Measurements from ENCODE around the gene ERBB3.

Gene ERBB3

GRCh38 chr12:56126732-56127239 is 46.8 kb downstream of the ERBB3 start:
- Histone ChIP-seq H3K27me3 (ENCODE audit: low read depth, low read length) (no peaks in the 10 kb centered on the region), H3K4me1 (ENCODE audit: control insufficient read depth in 1 of 2, insufficient read depth in 2 of 2, low read length in 2 of 2) (peaks cover 18 to 55% of the 10 kb centered on the region in 2 donors), H3K9me3 (ENCODE audit: control insufficient read depth in 1 of 2, low read length in 2 of 2) (no peaks in the 10 kb centered on the region), H3K27ac (ENCODE audit: low read length) (peak overlapping the region; percentile 94), H3K36me3 (ENCODE audit: control insufficient read depth in 1 of 2, insufficient read depth in 2 of 2, low read length in 2 of 2) (peaks cover 11 to 24% of the 10 kb centered on the region in 2 donors), H3K4me3 (ENCODE audit: low read depth in 1 of 2, low read length in 2 of 2) (peak overlapping the region; percentile 92 to 94)

- Histone ChIP-seq H3K9me3 (ENCODE audit: control insufficient read depth in 1 of 2, low read length in 2 of 2) (no peaks in the 10 kb centered on the region), H3K4me1 (ENCODE audit: control insufficient read depth in 1 of 2, insufficient read depth in 2 of 2, low read length in 2 of 2) (peaks cover 18 to 48% of the 10 kb centered on the region in 2 donors), H3K27me3 (ENCODE audit: low read depth, low read length) (no peaks in the 10 kb centered on the region), H3K4me3 (ENCODE audit: low read depth in 1 of 2, low read length in 2 of 2) (peak overlapping the region; percentile 92 to 94), H3K36me3 (ENCODE audit: control insufficient read depth in 1 of 2, insufficient read depth in 2 of 2, low read length in 2 of 2) (peaks cover 17 to 26% of the 10 kb centered on the region in 2 donors), H3K27ac (ENCODE audit: low read length) (peak overlapping the region; percentile 94)
These were observed 47.5 kb downstream of the ERBB3 start for GRCh38 chr12:56127485-56127887.

GRCh38 chr12:56127888-56128669 is 48.1 kb downstream of the ERBB3 start, which contains the start of gene ESYT1:
ESYT1 (plus strand) TSS chr12:56128267; CDS start chr12:56128320, 53 bp downstream.
- H3K4me1 ChIP-seq (ENCODE audit: control insufficient read depth in 1 of 2, insufficient read depth in 2 of 2, low read length in 2 of 2) = peaks cover 18 to 42% of the 10 kb centered on the region in 2 donors
- no peaks in the 10 kb centered on the region for H3K9me3 ChIP-seq (ENCODE audit: control insufficient read depth in 1 of 2, low read length in 2 of 2)
- peaks cover 19 to 29% of the 10 kb centered on the region in 2 donors for H3K36me3 ChIP-seq (ENCODE audit: control insufficient read depth in 1 of 2, insufficient read depth in 2 of 2, low read length in 2 of 2)
- H3K27ac ChIP-seq (ENCODE audit: low read length) = peak within 1 kb of the TSS; percentile 94
- H3K4me3 ChIP-seq (ENCODE audit: low read depth in 1 of 2, low read length in 2 of 2) = peak within 1 kb of the TSS; percentile 92 to 94
- no peaks in the 10 kb centered on the region for H3K27me3 ChIP-seq (ENCODE audit: low read depth, low read length)

- peak overlapping the region; percentile 76 for H3K27ac ChIP-seq (ENCODE audit: low read length)
- peak overlapping the region; percentile 92 to 94 for H3K4me3 ChIP-seq (ENCODE audit: low read depth in 1 of 2, low read length in 2 of 2)
- no peaks in the 10 kb centered on the region for H3K9me3 ChIP-seq (ENCODE audit: control insufficient read depth in 1 of 2, low read length in 2 of 2)
- peaks cover 18 to 41% of the 10 kb centered on the region in 2 donors for H3K4me1 ChIP-seq (ENCODE audit: control insufficient read depth in 1 of 2, insufficient read depth in 2 of 2, low read length in 2 of 2)
- H3K27me3 ChIP-seq (ENCODE audit: low read depth, low read length) = no peaks in the 10 kb centered on the region
- H3K36me3 ChIP-seq (ENCODE audit: control insufficient read depth in 1 of 2, insufficient read depth in 2 of 2, low read length in 2 of 2) = peaks cover 25 to 32% of the 10 kb centered on the region in 2 donors
These were observed 48.8 kb downstream of the ERBB3 start for GRCh38 chr12:56128670-56129205.

GRCh38 chr12:56129206-56129941 is 49.4 kb downstream of the ERBB3 start:
- Histone ChIP-seq H3K9me3 (ENCODE audit: control insufficient read depth in 1 of 2, low read length in 2 of 2) (no peaks in the 10 kb centered on the region), H3K27ac (ENCODE audit: low read length) (peak overlapping the region; percentile 76), H3K27me3 (ENCODE audit: low read depth, low read length) (no peaks in the 10 kb centered on the region), H3K36me3 (ENCODE audit: control insufficient read depth in 1 of 2, insufficient read depth in 2 of 2, low read length in 2 of 2) (peaks cover 32 to 37% of the 10 kb centered on the region in 2 donors), H3K4me1 (ENCODE audit: control insufficient read depth in 1 of 2, insufficient read depth in 2 of 2, low read length in 2 of 2) (peaks cover 18 to 41% of the 10 kb centered on the region in 2 donors), H3K4me3 (ENCODE audit: low read depth in 1 of 2, low read length in 2 of 2) (peak overlapping the region; percentile 92 to 94)

- no peaks in the 10 kb centered on the region for H3K27me3 ChIP-seq (ENCODE audit: low read depth, low read length)
- peak overlapping the region; percentile 60 for H3K27ac ChIP-seq (ENCODE audit: low read length)
- H3K4me1 ChIP-seq (ENCODE audit: control insufficient read depth in 1 of 2, insufficient read depth in 2 of 2, low read length in 2 of 2) = peaks cover 18 to 36% of the 10 kb centered on the region in 2 donors
- peaks cover 37 to 41% of the 10 kb centered on the region in 2 donors for H3K36me3 ChIP-seq (ENCODE audit: control insufficient read depth in 1 of 2, insufficient read depth in 2 of 2, low read length in 2 of 2)
- H3K4me3 ChIP-seq (ENCODE audit: low read depth in 1 of 2, low read length in 2 of 2) = peak overlapping the region; percentile 11 to 94
- H3K9me3 ChIP-seq (ENCODE audit: control insufficient read depth in 1 of 2, low read length in 2 of 2) = no peaks in the 10 kb centered on the region
These were observed 50.1 kb downstream of the ERBB3 start for GRCh38 chr12:56129942-56130495.

- no peaks in the 10 kb centered on the region for H3K27me3 ChIP-seq (ENCODE audit: low read depth, low read length)
- H3K4me1 ChIP-seq (ENCODE audit: control insufficient read depth in 1 of 2, insufficient read depth in 2 of 2, low read length in 2 of 2) = peaks cover 17 to 28% of the 10 kb centered on the region in 2 donors
- H3K9me3 ChIP-seq (ENCODE audit: control insufficient read depth in 1 of 2, low read length in 2 of 2) = no peaks in the 10 kb centered on the region
- H3K36me3 ChIP-seq (ENCODE audit: control insufficient read depth in 1 of 2, insufficient read depth in 2 of 2, low read length in 2 of 2) = peaks cover 39 to 45% of the 10 kb centered on the region in 2 donors
- H3K27ac ChIP-seq (ENCODE audit: low read length) = no peak overlapping the region
- no peak overlapping the region for H3K4me3 ChIP-seq (ENCODE audit: low read depth in 1 of 2, low read length in 2 of 2)
These were observed 50.9 kb downstream of the ERBB3 start for GRCh38 chr12:56130876-56131275.

GRCh38 chr12:56134897-56135296 is 54.9 kb downstream of the ERBB3 start:
- Histone ChIP-seq H3K27ac (ENCODE audit: low read length) (no peak overlapping the region), H3K36me3 (ENCODE audit: control insufficient read depth in 1 of 2, insufficient read depth in 2 of 2, low read length in 2 of 2) (peaks cover 65 to 82% of the 10 kb centered on the region in 2 donors), H3K9me3 (ENCODE audit: control insufficient read depth in 1 of 2, low read length in 2 of 2) (no peaks in the 10 kb centered on the region), H3K27me3 (ENCODE audit: low read depth, low read length) (no peaks in the 10 kb centered on the region), H3K4me3 (ENCODE audit: low read depth in 1 of 2, low read length in 2 of 2) (no peak overlapping the region), H3K4me1 (ENCODE audit: control insufficient read depth in 1 of 2, insufficient read depth in 2 of 2, low read length in 2 of 2) (peaks cover 0 to 5% of the 10 kb centered on the region in 2 donors)

GRCh38 chr12:56137853-56138571 is 58.0 kb downstream of the ERBB3 start:
- Histone ChIP-seq H3K27ac (ENCODE audit: low read length) (no peak overlapping the region), H3K4me3 (ENCODE audit: low read depth in 1 of 2, low read length in 2 of 2) (no peak overlapping the region), H3K4me1 (ENCODE audit: control insufficient read depth in 1 of 2, insufficient read depth in 2 of 2, low read length in 2 of 2) (peaks cover 0 to 6% of the 10 kb centered on the region in 2 donors), H3K9me3 (ENCODE audit: control insufficient read depth in 1 of 2, low read length in 2 of 2) (no peaks in the 10 kb centered on the region), H3K36me3 (ENCODE audit: control insufficient read depth in 1 of 2, insufficient read depth in 2 of 2, low read length in 2 of 2) (peaks cover 65 to 82% of the 10 kb centered on the region in 2 donors), H3K27me3 (ENCODE audit: low read depth, low read length) (no peaks in the 10 kb centered on the region)

- Histone ChIP-seq H3K27me3 (ENCODE audit: low read depth, low read length) (no peaks in the 10 kb centered on the region), H3K4me3 (ENCODE audit: low read depth in 1 of 2, low read length in 2 of 2) (no peak overlapping the region), H3K4me1 (ENCODE audit: control insufficient read depth in 1 of 2, insufficient read depth in 2 of 2, low read length in 2 of 2) (peaks cover 0 to 19% of the 10 kb centered on the region in 2 donors), H3K27ac (ENCODE audit: low read length) (no peak overlapping the region), H3K36me3 (ENCODE audit: control insufficient read depth in 1 of 2, insufficient read depth in 2 of 2, low read length in 2 of 2) (peaks cover 47 to 73% of the 10 kb centered on the region in 2 donors), H3K9me3 (ENCODE audit: control insufficient read depth in 1 of 2, low read length in 2 of 2) (no peaks in the 10 kb centered on the region)
These were observed 62.2 kb downstream of the ERBB3 start for GRCh38 chr12:56141946-56142784.

Data from muscle layer of duodenum (tissue), 2 donors.